Activated naive CD8-positive, alpha-beta T cell treated with anti-CD3 and anti-CD28 coated beads, Interleukin-2, amount 50 U/mL, for 24 hours (primary cell): Measurements from ENCODE around the gene SLC26A8.
"Not testable (repeated sequence)": the region's sequence is repeated elsewhere in the genome, so short reads cannot be mapped to it uniquely, and the experiment has no call there.

Experiments used
- ATAC-seq: fragments of 150-1000 bp; cut with Tn5 transposase; one replicate; pipeline ENCODE4 v1.10.0; 2021
- DNase-seq: peaks from one replicate; pipeline ENCODE4 v3.0.0; 2021
- H3K27ac Mint-ChIP-seq: one replicate; pipeline ENCODE4 v1.8.0; 2021; ENCODE audit warnings: mild to moderate bottlenecking, mixed read lengths
- H3K27me3 Mint-ChIP-seq: one replicate; pipeline ENCODE4 v1.8.0; 2021; ENCODE audit warnings: mixed read lengths
- H3K36me3 Mint-ChIP-seq: one replicate; pipeline ENCODE4 v1.8.0; 2021; ENCODE audit warnings: low read depth, mixed read lengths
- H3K4me1 Mint-ChIP-seq: one replicate; pipeline ENCODE4 v1.8.0; 2021; ENCODE audit warnings: mixed read lengths
- H3K4me3 Mint-ChIP-seq: one replicate; pipeline ENCODE4 v1.8.0; 2021; ENCODE audit warnings: mild to moderate bottlenecking, moderate library complexity, mixed read lengths
- H3K9me3 Mint-ChIP-seq: one replicate; pipeline ENCODE4 v1.8.0; 2021; ENCODE audit warnings: mixed read lengths

Gene SLC26A8

GRCh38 chr6:36034441-36034840, 10.0 kb upstream of the SLC26A8 start:
- H3K4me3 Mint-ChIP-seq: no peak overlapping the region
- no peak overlapping the region for H3K27ac Mint-ChIP-seq
- no peak for ATAC-seq
- H3K36me3 Mint-ChIP-seq: peaks cover 11% of the 10 kb centered on the region
- no peaks in the 10 kb centered on the region for H3K9me3 Mint-ChIP-seq
- no peaks in the 10 kb centered on the region for H3K27me3 Mint-ChIP-seq
- no peak for DNase-seq
- H3K4me1 Mint-ChIP-seq: peaks cover 74% of the 10 kb centered on the region

GRCh38 chr6:36033935-36034334, 9.5 kb upstream of the SLC26A8 start:
- DNase-seq (peak; percentile 35), ATAC-seq (peak; percentile 96)
- H3K27me3 Mint-ChIP-seq: no peaks in the 10 kb centered on the region
- H3K4me3 Mint-ChIP-seq: peak overlapping the region; percentile 3
- H3K27ac Mint-ChIP-seq: no peak overlapping the region
- peaks cover 13% of the 10 kb centered on the region for H3K36me3 Mint-ChIP-seq
- peaks cover 72% of the 10 kb centered on the region for H3K4me1 Mint-ChIP-seq
- H3K9me3 Mint-ChIP-seq: no peaks in the 10 kb centered on the region

GRCh38 chr6:36033144-36033543, 8.7 kb upstream of the SLC26A8 start:
- H3K27ac Mint-ChIP-seq: peak overlapping the region; percentile 26
- not testable (repeated sequence) for H3K4me3 Mint-ChIP-seq
- peaks cover 67% of the 10 kb centered on the region for H3K4me1 Mint-ChIP-seq

GRCh38 chr6:36032261-36032660, 7.8 kb upstream of the SLC26A8 start:
- Mint-ChIP-seq H3K4me3 (no peak overlapping the region), H3K9me3 (no peaks in the 10 kb centered on the region), H3K27ac (no peak overlapping the region), H3K27me3 (no peaks in the 10 kb centered on the region), H3K36me3 (peaks cover 16% of the 10 kb centered on the region), H3K4me1 (peaks cover 62% of the 10 kb centered on the region)
- DNase-seq (no peak), ATAC-seq (no peak)

More at GRCh38 chr6:36033144-36033543, 8.7 kb upstream of the SLC26A8 start:
- peaks cover 16% of the 10 kb centered on the region for H3K36me3 Mint-ChIP-seq
- DNase-seq, H3K27me3 Mint-ChIP-seq, ATAC-seq, H3K9me3 Mint-ChIP-seq: not testable (repeated sequence)

- peaks cover 52% of the 10 kb centered on the region for H3K4me1 Mint-ChIP-seq
- H3K4me3 Mint-ChIP-seq: peak overlapping the region; percentile 96
- H3K27ac Mint-ChIP-seq: peak overlapping the region; percentile 98
- no peak for DNase-seq
- H3K36me3 Mint-ChIP-seq: peaks cover 14% of the 10 kb centered on the region
- H3K27me3 Mint-ChIP-seq: peaks cover 11% of the 10 kb centered on the region
- ATAC-seq: no peak
- no peaks in the 10 kb centered on the region for H3K9me3 Mint-ChIP-seq
These were observed 5.0 kb upstream of the SLC26A8 start for GRCh38 chr6:36029464-36029863.

- Mint-ChIP-seq H3K27me3 (peaks cover 14% of the 10 kb centered on the region), H3K4me3 (peak overlapping the region; percentile 96), H3K9me3 (no peaks in the 10 kb centered on the region), H3K27ac (peak overlapping the region; percentile 98), H3K4me1 (peaks cover 49% of the 10 kb centered on the region), H3K36me3 (peaks cover 12% of the 10 kb centered on the region)
- peak; percentile 73 for DNase-seq
- ATAC-seq: peak; percentile 61
These were observed 4.5 kb upstream of the SLC26A8 start for GRCh38 chr6:36028877-36029324.

DNA sequence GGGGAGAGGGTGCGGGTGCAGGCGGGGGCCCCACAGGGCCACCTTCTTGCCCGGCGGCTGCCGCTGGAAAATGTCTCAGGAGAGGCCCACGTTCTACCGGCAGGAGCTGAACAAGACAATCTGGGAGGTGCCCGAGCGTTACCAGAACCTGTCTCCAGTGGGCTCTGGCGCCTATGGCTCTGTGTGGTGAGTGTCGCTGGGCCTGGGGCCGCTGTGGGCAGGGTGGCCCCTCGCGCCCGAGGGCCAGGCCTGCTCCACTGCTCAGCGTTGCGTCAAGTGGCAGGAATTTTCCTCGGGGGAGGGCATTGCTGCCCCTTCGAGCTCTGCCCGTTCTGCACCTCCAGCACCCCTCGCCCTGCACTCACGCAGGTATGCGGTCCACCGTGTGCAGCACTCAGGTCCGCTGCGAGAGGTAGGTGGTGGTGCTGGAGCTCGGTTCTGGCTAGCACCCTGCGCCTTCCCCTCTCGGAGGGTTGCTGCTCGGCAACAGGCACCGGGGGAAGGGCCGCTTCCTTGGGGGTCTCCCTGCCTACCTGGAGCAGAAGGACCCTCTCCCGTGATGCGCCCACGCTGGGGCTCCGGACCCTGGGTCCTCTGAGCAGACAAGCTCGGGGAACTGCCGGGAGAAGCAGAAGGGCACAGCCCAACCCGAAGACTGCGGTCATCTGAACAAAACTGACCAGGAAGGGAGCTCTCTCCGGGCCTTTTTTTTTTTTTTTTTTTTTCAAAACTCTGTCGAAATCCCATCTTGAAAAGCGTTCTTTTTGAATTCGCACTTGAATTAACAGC, 3.8 kb upstream of the SLC26A8 start:
- H3K36me3 Mint-ChIP-seq: peaks cover 12% of the 10 kb centered on the region
- peaks cover 45% of the 10 kb centered on the region for H3K4me1 Mint-ChIP-seq
- no peaks in the 10 kb centered on the region for H3K9me3 Mint-ChIP-seq
- DNase-seq (peak; percentile 31), ATAC-seq (peak; percentile 27)
- peaks cover 19% of the 10 kb centered on the region for H3K27me3 Mint-ChIP-seq
- peak overlapping the region; percentile 96 for H3K4me3 Mint-ChIP-seq
- peak overlapping the region; percentile 98 for H3K27ac Mint-ChIP-seq

DNA sequence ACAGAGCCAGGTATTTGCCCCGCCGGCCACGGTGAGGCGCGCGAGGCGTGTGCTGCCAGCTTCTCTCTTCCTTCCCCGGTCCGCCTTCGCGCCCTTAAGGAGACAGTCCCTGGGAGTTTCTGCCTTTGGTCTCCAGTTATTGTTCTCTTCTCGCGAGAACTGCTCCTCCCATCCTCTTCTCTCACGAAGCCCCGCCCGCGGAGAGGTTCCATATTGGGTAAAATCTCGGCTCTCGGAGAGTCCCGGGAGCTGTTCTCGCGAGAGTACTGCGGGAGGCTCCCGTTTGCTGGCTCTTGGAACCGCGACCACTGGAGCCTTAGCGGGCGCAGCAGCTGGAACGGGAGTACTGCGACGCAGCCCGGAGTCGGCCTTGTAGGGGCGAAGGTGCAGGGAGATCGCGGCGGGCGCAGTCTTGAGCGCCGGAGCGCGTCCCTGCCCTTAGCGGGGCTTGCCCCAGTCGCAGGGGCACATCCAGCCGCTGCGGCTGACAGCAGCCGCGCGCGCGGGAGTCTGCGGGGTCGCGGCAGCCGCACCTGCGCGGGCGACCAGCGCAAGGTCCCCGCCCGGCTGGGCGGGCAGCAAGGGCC, 3.2 kb upstream of the SLC26A8 start, which contains the start of gene MAPK14:
TSS of gene MAPK14 (plus strand) at position 308 of the 587 bp plus-strand sequence. CDS start 350 bp downstream, outside the sequence.
- Mint-ChIP-seq H3K36me3 (peaks cover 12% of the 10 kb centered on the region), H3K4me3 (peak within 1 kb of the TSS; percentile 96), H3K27me3 (peaks cover 23% of the 10 kb centered on the region), H3K27ac (peak within 1 kb of the TSS; percentile 98), H3K9me3 (no peaks in the 10 kb centered on the region), H3K4me1 (peaks cover 39% of the 10 kb centered on the region)
- peak; percentile 97 for DNase-seq
- peak; percentile 91 for ATAC-seq

DNA sequence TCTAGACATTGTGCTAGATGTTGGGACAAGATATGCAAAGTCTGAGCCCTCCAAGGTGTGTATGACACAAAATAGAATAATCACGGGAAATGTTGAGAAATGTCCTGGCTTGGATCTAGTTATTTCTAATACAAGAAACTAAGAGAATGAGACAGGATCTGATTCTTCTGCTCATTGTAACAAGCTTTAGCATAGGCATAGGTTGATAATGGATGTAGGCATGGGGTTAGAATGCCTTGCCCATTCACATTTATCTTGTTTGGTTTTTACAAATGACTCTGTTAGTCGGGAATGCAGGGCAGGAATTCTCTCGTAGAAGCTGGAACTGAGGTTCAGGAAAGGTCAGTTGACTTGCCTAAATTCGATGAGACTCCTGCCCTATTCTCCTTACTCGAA, 1.5 kb upstream of the SLC26A8 start:
- Mint-ChIP-seq H3K27ac (no peak overlapping the region), H3K27me3 (peaks cover 23% of the 10 kb centered on the region), H3K4me3 (no peak overlapping the region), H3K9me3 (no peaks in the 10 kb centered on the region), H3K4me1 (peaks cover 27% of the 10 kb centered on the region), H3K36me3 (peaks cover 7% of the 10 kb centered on the region)
- ATAC-seq (no peak), DNase-seq (no peak)

- DNase-seq (no peak), ATAC-seq (no peak)
- no peak overlapping the region for H3K4me3 Mint-ChIP-seq
- peaks cover 5% of the 10 kb centered on the region for H3K36me3 Mint-ChIP-seq
- H3K27me3 Mint-ChIP-seq: peaks cover 23% of the 10 kb centered on the region
- no peak overlapping the region for H3K27ac Mint-ChIP-seq
- H3K4me1 Mint-ChIP-seq: peaks cover 23% of the 10 kb centered on the region
- H3K9me3 Mint-ChIP-seq: no peaks in the 10 kb centered on the region
These were observed 955 bp upstream of the SLC26A8 start for GRCh38 chr6:36025260-36025931.

DNA sequence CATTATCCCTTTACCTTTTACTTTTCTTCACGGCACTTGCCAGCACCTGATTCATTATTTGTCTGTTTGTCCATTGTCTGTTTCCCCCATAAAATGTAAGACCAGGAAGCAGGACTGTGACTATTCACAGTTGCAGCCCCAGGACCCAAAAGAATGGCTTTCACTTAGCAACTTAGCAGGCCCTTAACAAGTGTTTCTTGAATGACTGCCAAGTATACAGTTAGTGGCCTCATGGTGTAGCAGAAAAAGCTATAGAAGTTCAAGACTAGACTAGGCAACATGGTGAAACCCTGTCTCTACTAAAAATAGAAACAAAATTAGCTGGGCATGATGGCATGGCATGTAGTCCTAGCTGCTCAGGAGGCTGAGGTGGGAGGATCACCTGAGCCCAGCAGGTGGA, 4.3 kb downstream of the SLC26A8 start:
- Mint-ChIP-seq H3K4me3 (no peak overlapping the region), H3K27me3 (peaks cover 18% of the 10 kb centered on the region), H3K9me3 (no peaks in the 10 kb centered on the region), H3K4me1 (peaks cover 5% of the 10 kb centered on the region), H3K36me3 (no peaks in the 10 kb centered on the region), H3K27ac (no peak overlapping the region)
- no peak for ATAC-seq
- no peak for DNase-seq

- no peak overlapping the region for H3K27ac Mint-ChIP-seq
- peaks cover 13% of the 10 kb centered on the region for H3K27me3 Mint-ChIP-seq
- ATAC-seq: no peak
- no peaks in the 10 kb centered on the region for H3K36me3 Mint-ChIP-seq
- no peaks in the 10 kb centered on the region for H3K9me3 Mint-ChIP-seq
- H3K4me1 Mint-ChIP-seq: peaks cover 5% of the 10 kb centered on the region
- H3K4me3 Mint-ChIP-seq: no peak overlapping the region
- no peak for DNase-seq
These were observed 5.3 kb downstream of the SLC26A8 start for GRCh38 chr6:36019167-36019566.

DNA sequence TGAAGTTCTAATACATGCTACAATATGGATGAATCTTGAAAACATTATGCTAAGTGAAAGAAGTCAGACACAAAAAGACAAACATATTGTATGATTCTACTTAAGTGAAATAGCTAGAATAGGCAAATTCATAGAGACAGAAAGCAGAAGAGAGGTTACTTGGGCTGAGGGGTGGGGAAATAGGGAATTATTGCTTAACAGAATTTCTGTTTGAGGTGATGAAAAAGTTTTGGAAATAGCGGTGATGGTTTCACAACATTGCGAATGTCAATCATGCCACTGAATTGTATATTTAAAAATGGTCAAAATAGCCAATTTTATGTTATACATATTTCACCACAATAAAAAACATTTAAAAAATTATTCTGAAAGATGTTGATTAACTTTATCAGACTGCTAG, 6.1 kb downstream of the SLC26A8 start:
- Mint-ChIP-seq H3K4me1 (no peaks in the 10 kb centered on the region), H3K27me3 (peaks cover 6% of the 10 kb centered on the region)
- no peak for ATAC-seq

DNA sequence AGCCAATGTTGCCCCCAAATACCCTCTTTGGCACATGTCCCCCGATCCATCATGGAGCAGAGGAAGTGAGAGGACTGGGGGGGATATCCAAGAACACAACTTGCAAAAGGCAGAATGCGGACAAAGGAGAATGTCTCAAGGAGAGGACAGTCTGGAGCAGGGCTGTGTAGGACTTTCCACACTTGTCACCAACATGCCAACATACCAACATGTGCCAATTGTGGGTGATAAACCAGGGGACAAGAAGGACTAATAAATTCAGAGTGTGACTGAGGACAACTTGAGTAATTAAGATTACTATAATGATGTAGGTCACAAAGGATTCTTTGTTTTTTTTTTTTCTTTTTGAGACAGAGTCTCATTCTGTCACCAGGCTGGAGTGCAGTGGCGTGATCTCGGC, 8.8 kb downstream of the SLC26A8 start:
- DNase-seq: no peak
- Mint-ChIP-seq H3K36me3 (no peaks in the 10 kb centered on the region), H3K9me3 (no peaks in the 10 kb centered on the region), H3K4me3 (no peak overlapping the region), H3K27me3 (peaks cover 2% of the 10 kb centered on the region), H3K27ac (no peak overlapping the region), H3K4me1 (no peaks in the 10 kb centered on the region)
- no peak for ATAC-seq

More for the DNA sequence above, 6.1 kb downstream of the SLC26A8 start:
- DNase-seq: no peak
- no peaks in the 10 kb centered on the region for H3K36me3 Mint-ChIP-seq
- H3K4me3 Mint-ChIP-seq: no peak overlapping the region
- no peak overlapping the region for H3K27ac Mint-ChIP-seq
- no peaks in the 10 kb centered on the region for H3K9me3 Mint-ChIP-seq

GRCh38 chr6:36000451-36000850, 24.0 kb downstream of the SLC26A8 start:
- no peaks in the 10 kb centered on the region for H3K9me3 Mint-ChIP-seq
- no peak for DNase-seq
- no peaks in the 10 kb centered on the region for H3K36me3 Mint-ChIP-seq
- no peak overlapping the region for H3K27ac Mint-ChIP-seq
- no peaks in the 10 kb centered on the region for H3K27me3 Mint-ChIP-seq
- H3K4me1 Mint-ChIP-seq: no peaks in the 10 kb centered on the region
- no peak for ATAC-seq
- H3K4me3 Mint-ChIP-seq: no peak overlapping the region
